Panc1 (cell line): Measurements from ENCODE around the gene PTGDS.

Experiments used
- POLR2AphosphoS5 ChIP-seq: IDR thresholded peaks from 2 replicates; pipeline ENCODE4 v1.6.1; 2012; ENCODE audit warnings: mild to moderate bottlenecking, low read depth, low read length, moderate library complexity
- SIN3A ChIP-seq: IDR thresholded peaks from 2 replicates; pipeline ENCODE4 v1.6.1; 2012; ENCODE audit warnings: low read depth, mild to moderate bottlenecking, low read length, moderate library complexity, borderline replicate concordance; ENCODE audit not compliant: insufficient read depth
- TCF7L2 ChIP-seq: IDR thresholded peaks from 2 replicates; pipeline ENCODE4 v1.6.1; 2011; ENCODE audit warnings: mild to moderate bottlenecking, low read depth, low read length, inconsistent platforms
- TF ChIP-seq, protein P1 (sequence below): fragments of 450-650 bp; IDR thresholded peaks from 2 replicates; pipeline ENCODE4 v1.5.1; 2017; ENCODE audit warnings: mild to moderate bottlenecking
- TF ChIP-seq, protein P2 (sequence below), 2 experiments: IDR thresholded peaks; 2 replicates each; pipeline ENCODE4 v1.6.1; 2011 to 2012; ENCODE audit warnings: low read depth in 2 of 2, control low read depth in 1 of 2, low read length in 1 of 2, mild to moderate bottlenecking in 1 of 2, moderate library complexity in 1 of 2; ENCODE audit not compliant: insufficient read depth in 1 of 2

DNA sequence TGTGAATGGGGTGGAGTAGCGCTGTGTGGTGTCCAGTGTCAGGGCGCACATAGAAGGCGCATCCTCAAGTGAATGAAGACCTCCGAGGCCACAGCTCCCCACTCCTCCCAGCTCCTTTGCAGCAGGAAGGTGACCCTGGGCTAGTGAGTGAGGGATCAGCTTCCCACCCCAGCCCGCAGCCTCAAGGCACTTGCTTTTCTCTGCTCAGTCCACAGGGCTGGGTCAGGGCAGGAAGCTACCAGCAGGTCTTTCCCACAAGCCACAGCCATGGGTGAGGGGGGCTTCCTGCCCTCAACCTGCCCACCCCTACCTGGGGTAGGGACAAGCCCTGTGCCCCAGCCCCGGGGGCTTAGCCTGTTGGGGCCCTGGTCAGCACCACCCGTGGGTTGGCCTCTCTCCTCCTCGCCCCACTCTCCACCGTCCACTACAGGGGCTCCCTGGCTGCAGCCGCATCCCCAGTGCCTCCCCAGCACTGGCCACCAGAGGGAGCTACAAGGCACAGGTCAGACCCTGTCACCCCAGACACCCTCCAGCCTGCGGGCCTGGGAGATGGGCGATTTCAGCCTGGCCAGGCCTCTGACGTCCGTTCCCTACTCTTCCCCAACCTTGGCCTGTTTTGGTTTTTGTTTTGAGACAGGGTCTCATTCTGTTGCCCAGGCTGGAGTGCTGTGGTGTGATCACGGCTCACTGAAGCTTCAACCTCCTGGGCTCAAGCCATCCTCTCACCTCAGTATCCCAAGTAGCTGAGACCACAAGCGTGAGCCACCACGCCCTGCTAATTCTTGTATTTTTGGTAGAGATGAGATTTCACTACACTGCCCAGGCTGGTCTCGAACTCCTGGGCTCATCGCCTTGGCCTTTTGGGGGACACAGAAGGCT, 52.0 kb downstream of the PTGDS start:
- TF ChIP-seq, protein P1, sequence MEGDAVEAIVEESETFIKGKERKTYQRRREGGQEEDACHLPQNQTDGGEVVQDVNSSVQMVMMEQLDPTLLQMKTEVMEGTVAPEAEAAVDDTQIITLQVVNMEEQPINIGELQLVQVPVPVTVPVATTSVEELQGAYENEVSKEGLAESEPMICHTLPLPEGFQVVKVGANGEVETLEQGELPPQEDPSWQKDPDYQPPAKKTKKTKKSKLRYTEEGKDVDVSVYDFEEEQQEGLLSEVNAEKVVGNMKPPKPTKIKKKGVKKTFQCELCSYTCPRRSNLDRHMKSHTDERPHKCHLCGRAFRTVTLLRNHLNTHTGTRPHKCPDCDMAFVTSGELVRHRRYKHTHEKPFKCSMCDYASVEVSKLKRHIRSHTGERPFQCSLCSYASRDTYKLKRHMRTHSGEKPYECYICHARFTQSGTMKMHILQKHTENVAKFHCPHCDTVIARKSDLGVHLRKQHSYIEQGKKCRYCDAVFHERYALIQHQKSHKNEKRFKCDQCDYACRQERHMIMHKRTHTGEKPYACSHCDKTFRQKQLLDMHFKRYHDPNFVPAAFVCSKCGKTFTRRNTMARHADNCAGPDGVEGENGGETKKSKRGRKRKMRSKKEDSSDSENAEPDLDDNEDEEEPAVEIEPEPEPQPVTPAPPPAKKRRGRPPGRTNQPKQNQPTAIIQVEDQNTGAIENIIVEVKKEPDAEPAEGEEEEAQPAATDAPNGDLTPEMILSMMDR, result peak; percentile 92
- TF ChIP-seq, protein P2, sequence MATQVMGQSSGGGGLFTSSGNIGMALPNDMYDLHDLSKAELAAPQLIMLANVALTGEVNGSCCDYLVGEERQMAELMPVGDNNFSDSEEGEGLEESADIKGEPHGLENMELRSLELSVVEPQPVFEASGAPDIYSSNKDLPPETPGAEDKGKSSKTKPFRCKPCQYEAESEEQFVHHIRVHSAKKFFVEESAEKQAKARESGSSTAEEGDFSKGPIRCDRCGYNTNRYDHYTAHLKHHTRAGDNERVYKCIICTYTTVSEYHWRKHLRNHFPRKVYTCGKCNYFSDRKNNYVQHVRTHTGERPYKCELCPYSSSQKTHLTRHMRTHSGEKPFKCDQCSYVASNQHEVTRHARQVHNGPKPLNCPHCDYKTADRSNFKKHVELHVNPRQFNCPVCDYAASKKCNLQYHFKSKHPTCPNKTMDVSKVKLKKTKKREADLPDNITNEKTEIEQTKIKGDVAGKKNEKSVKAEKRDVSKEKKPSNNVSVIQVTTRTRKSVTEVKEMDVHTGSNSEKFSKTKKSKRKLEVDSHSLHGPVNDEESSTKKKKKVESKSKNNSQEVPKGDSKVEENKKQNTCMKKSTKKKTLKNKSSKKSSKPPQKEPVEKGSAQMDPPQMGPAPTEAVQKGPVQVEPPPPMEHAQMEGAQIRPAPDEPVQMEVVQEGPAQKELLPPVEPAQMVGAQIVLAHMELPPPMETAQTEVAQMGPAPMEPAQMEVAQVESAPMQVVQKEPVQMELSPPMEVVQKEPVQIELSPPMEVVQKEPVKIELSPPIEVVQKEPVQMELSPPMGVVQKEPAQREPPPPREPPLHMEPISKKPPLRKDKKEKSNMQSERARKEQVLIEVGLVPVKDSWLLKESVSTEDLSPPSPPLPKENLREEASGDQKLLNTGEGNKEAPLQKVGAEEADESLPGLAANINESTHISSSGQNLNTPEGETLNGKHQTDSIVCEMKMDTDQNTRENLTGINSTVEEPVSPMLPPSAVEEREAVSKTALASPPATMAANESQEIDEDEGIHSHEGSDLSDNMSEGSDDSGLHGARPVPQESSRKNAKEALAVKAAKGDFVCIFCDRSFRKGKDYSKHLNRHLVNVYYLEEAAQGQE (IDR thresholded peaks at IDR 0.05; ENCODE audit: insufficient read depth in 1 of 2, low read depth in 2 of 2, low read length in 1 of 2), result no peak
- TF ChIP-seq TCF7L2, result no peak
- TF ChIP-seq POLR2AphosphoS5, result no peak
- no peak for TF ChIP-seq SIN3A
